ENCODE data around the gene RNU11.

GRCh38 chr1:28642847-28643635, 5.4 kb upstream of the RNU11 start, which contains the start of gene TAF12:
- TF ChIP-seq EZH2 (IDR thresholded peaks at IDR 0.05; ENCODE audit: insufficient read depth, poor library complexity, severe bottlenecking) (no peak), EZH2phosphoT487 (IDR thresholded peaks at IDR 0.05; ENCODE audit: insufficient read depth, low read depth) (no peak)

All from GM23248 (cell line).